ENCODE data around the gene FAR2.
"Not testable (repeated sequence)": the region's sequence is repeated elsewhere in the genome, so short reads cannot be mapped to it uniquely, and the experiment has no call there.

Gene FAR2

GRCh38 chr12:29286081-29286790 lies 137.2 kb downstream of the FAR2 start:
- DNase-seq: no peak

- no peak for DNase-seq
These were observed 138.5 kb downstream of the FAR2 start for GRCh38 chr12:29287622-29288021.

- DNase-seq: no peak
These were observed 139.0 kb downstream of the FAR2 start for GRCh38 chr12:29288031-29288430.

GRCh38 chr12:29290475-29290874 lies 141.4 kb downstream of the FAR2 start:
- DNase-seq: not testable (repeated sequence)

- DNase-seq: no peak
These were observed 142.1 kb downstream of the FAR2 start for GRCh38 chr12:29291226-29291625.

- DNase-seq: no peak
These were observed 150.6 kb downstream of the FAR2 start for GRCh38 chr12:29299633-29300032.

GRCh38 chr12:29301114-29301513 lies 152.0 kb downstream of the FAR2 start:
- no peak for DNase-seq

GRCh38 chr12:29304388-29304787 lies 155.3 kb downstream of the FAR2 start:
- DNase-seq: no peak

GRCh38 chr12:29306266-29306665 lies 157.2 kb downstream of the FAR2 start:
- DNase-seq: no peak

- DNase-seq: no peak
These were observed 157.6 kb downstream of the FAR2 start for GRCh38 chr12:29306682-29307081.

GRCh38 chr12:29309320-29309902 lies 160.3 kb downstream of the FAR2 start:
- no peak for DNase-seq

GRCh38 chr12:29310899-29311298 lies 161.8 kb downstream of the FAR2 start:
- DNase-seq: no peak

- no peak for DNase-seq
These were observed 165.3 kb downstream of the FAR2 start for GRCh38 chr12:29314416-29314815.

GRCh38 chr12:29316752-29317151 lies 167.7 kb downstream of the FAR2 start:
- DNase-seq: no peak

- DNase-seq: no peak
These were observed 168.7 kb downstream of the FAR2 start for GRCh38 chr12:29317556-29318363.

- DNase-seq: no peak
These were observed 171.4 kb downstream of the FAR2 start for GRCh38 chr12:29320295-29321085.

- no peak for DNase-seq
These were observed 173.1 kb downstream of the FAR2 start for GRCh38 chr12:29322157-29322556.

GRCh38 chr12:29329411-29329810 lies 180.3 kb downstream of the FAR2 start:
- no peak for DNase-seq

GRCh38 chr12:29333178-29333577 lies 184.1 kb downstream of the FAR2 start:
- no peak for DNase-seq

GRCh38 chr12:29334937-29335336 lies 185.9 kb downstream of the FAR2 start:
- no peak for DNase-seq

GRCh38 chr12:29337325-29337724 lies 188.2 kb downstream of the FAR2 start:
- DNase-seq: no peak

- no peak for DNase-seq
These were observed 194.1 kb downstream of the FAR2 start for GRCh38 chr12:29343022-29343799.

Data from cortex of kidney (tissue), 1 donor.